CD4-positive, alpha-beta T cell treated with Interferon alpha-2 for 1 hour (primary cell): ENCODE measurements around the gene TMEM225B.
"Not testable (repeated sequence)": the region's sequence is repeated elsewhere in the genome, so short reads cannot be mapped to it uniquely, and the experiment has no call there.

ENCODE experiments used
- DNase-seq, 2 donors: peaks; one replicate each; pipeline ENCODE4 v3.0.0-alpha.2; 2020 to 2022

TMEM225B gene

GRCh38 chr7:99624484-99624883, 26.4 kb downstream of the TMEM225B start:
- DNase-seq: peak; percentile 47 to 74

GRCh38 chr7:99625321-99625720, 27.3 kb downstream of the TMEM225B start:
- no peak for DNase-seq

DNA sequence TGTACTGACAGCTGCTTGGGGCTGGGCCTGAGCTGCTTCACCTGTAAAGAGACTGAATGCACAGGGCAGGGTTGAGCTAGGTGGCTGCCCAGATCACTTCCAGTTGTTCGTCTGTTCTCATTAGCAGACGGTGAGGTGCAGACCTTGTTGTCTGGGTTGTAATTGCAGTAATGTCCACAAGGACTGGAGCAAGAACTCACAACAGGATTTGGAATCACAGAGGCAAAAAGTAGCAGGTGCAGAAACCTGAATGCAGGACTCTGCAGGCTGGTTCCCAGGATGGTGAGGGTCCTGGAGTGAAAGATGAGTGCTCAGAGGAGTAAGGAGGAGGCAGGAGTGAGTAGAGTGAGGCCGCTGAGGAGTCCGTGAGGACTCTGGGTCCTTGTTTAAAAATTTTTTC, 27.9 kb downstream of the TMEM225B start:
- no peak for DNase-seq

DNA sequence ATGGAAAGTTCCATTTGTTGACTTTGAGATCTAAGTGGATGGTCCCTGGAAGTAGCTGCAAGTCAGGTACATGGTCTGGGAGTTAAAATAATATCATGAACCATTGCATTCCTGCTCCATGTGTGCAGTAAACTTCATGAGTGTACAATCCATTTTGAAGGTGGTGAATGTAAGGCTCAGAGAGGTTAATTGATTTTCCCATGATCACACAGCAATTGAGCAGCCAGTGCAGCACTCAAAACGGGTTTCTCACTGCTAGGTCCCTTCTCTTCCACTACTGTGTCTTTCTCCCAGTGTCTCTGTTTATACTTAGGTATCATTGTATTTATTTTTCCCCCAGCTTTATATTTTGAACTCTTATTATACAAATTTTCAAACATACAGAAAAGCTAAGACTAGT, 28.6 kb downstream of the TMEM225B start:
- DNase-seq: no peak

DNA sequence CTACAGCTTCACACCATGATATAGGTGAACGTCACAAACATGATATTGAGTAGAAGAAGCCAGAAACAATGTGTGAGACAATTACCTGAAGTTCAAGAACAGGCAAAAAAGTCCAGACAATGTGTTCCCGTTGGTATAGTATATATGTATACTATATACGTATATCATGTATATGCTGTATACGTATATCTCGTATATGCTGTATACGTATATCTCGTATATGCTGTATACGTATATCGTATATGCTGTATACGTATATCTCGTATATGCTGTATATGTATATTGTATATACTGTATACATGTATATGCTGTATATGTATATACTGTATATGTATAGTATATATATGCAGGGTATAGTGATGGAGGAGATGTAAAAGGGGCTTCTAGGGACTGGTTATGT, 29.4 kb downstream of the TMEM225B start:
- DNase-seq: no peak

- no peak for DNase-seq
Measured at GRCh38 chr7:99628471-99629465, 30.7 kb downstream of the TMEM225B start.

GRCh38 chr7:99629643-99630042, 31.6 kb downstream of the TMEM225B start:
- DNase-seq: no peak

- no peak for DNase-seq
Measured at GRCh38 chr7:99631295-99632109, 33.4 kb downstream of the TMEM225B start.

- not testable (repeated sequence) for DNase-seq
Measured at GRCh38 chr7:99637414-99637813, 39.3 kb downstream of the TMEM225B start.

GRCh38 chr7:99638731-99639130, 40.7 kb downstream of the TMEM225B start:
- DNase-seq: no peak

- no peak for DNase-seq
Measured at GRCh38 chr7:99639267-99639666, 41.2 kb downstream of the TMEM225B start.

DNA sequence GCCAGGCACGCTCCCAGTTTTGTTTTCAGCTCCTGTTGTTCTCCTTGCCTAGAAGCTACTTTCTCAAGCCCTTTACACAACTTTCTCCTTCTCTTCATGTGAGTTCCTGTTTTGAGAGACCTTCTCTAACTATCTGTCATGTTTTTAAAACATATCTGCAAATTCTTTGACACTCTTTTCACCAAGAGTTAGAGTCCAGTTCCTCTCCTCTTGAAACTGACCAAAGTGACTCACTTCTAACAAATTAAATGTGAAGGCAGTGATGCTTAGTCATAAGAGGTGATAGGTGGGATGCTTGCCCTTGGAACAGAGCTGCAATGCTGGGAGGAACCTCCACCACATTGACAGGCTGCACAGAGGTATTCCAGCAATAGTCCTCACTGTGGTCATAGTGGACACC, 44.0 kb downstream of the TMEM225B start:
- DNase-seq: no peak

GRCh38 chr7:99643464-99643863, 45.4 kb downstream of the TMEM225B start:
- DNase-seq: no peak

GRCh38 chr7:99644431-99644830, 46.4 kb downstream of the TMEM225B start:
- no peak for DNase-seq

DNA sequence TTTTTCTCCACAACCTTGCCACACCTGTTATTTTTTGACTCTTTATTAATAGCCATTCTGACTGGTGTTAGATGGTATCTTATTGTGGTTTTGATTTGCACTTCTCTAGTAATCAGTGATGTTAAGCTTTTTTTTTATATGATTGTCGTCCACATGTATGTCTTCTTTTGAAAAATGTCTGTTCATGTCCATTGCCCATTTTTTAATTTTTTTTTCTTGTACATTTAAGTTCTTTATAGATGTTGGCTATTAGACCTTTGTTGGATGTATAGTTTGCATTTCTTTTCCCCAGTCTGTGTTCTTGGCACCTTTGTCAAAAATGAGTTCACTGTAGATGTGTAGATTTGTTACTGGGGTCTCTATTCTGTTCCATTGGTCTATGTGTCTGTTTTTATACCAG, 47.5 kb downstream of the TMEM225B start:
- DNase-seq: no peak

GRCh38 chr7:99648843-99649242, 50.8 kb downstream of the TMEM225B start:
- no peak for DNase-seq

DNA sequence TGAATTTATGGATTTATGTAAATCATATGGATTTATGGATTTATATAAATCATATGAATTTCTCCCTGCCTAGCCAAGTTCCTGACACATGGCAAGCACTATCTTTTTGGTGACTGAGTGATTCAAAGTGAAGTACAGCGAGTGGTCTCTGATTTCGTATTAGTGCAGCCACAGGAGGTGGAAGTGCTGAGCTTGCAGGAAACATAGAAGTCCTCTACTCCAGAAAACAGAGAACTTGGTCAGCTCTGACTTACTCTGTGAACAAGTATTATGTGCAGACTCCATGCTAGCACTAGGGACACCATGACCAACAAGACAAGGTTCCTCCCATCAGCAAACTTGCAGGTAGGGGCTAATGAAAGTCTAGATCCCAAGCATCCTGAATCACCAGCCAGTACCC, 53.2 kb downstream of the TMEM225B start:
- no peak for DNase-seq

DNA sequence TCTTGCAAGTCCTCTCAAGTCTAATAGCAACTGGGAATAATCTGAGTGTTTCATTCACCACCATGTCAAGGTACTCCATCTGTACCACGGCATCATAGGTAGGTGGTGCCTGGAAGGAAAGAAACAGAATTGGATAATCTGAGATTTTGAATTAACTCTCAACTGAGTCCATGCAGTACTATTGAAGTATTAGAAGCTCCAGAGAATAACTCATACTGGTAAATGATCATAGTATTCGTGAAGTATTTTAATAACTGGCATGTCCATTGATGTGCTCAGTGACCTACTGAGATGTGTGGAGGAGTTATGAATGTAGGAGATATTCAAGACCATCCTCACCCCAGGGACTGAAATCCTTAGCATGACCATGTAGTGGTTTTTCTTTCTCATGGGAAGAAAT, 54.6 kb downstream of the TMEM225B start:
- DNase-seq: no peak

DNA sequence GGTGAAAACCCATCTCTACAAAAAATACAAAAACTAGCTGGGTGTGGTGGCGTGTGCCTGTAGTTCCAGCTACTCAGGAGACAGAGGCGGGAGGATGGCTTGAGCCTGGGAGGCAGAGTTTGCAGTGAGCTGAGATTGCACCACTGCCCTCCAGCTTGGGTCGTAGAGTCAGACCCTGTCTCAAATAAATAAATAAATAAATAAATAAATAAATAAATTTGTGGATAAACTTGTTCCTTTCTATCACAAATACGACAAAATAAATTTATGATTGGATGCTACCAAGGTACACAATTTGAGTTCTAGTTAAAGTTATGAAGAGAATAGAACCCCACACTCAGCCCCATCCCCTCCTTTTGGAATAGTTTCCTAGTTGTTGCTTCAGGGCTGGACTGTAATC, 55.2 kb downstream of the TMEM225B start:
- DNase-seq: not testable (repeated sequence)

DNA sequence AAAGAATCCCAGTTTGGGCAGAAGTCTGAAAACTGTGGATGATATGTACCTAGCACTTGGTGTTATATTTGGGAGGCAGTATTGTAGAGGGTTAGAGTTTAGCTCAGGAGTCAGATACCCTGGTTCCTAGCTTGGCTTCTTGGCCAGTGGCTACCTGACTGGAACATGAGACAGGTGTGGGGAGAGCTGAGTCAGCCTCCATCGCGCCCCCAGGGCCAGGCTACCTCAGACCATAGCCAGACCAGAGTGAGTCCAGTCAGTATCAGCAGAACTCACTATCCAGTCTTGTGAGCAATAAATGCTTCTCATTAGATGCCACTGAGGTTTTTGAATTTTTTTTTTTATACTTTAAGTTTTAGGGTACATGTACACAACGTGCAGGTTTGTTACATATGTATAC, 55.7 kb downstream of the TMEM225B start:
- no peak for DNase-seq

DNA sequence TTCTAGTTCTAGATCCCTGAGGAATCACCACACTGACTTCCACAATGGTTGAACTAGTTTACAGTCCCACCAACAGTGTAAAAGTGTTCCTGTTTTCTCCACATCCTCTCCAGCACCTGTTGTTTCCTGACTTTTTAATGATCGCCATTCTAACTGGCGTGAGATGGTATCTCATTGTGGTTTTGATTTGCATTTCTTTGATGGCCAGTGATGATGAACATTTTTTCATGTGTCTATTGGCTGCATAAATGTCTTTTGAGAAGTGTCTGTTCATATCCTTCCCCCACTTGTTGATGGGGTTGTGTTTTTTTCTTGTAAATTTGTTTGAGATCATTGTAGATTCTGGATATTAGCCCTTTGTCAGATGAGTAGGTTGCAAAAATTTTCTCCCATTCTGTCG, 56.6 kb downstream of the TMEM225B start:
- not testable (repeated sequence) for DNase-seq

DNA sequence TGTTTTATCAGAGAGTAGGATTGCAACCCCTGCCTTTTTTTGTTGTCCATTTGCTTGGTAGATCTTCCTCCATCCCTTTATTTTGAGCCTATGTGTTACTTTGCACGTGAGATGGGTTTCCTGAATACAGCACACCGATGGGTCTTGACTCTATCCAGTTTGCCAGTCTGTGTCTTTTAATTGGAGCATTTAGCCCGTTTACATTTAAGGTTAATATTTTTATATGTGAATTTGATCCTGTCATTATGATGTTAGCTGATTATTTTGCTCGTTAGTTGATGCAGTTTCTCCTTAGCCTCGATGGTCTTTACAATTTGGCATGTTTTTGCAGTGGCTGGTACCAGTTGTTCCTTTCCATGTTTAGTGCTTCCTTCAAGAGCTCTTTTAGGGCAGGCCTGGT, 59.8 kb downstream of the TMEM225B start:
- DNase-seq: not testable (repeated sequence)
